Measurements from ENCODE around the gene FOSB. TPM values are rescaled to one million over a fixed set of nuclear protein-coding genes. Genes with fewer than 3 reads are reported as not detected.

FOSB gene
- total and polyA plus RNA-seq, 2 experiments from 2014 or later, result 8.3 to 11.9 TPM

DNA sequence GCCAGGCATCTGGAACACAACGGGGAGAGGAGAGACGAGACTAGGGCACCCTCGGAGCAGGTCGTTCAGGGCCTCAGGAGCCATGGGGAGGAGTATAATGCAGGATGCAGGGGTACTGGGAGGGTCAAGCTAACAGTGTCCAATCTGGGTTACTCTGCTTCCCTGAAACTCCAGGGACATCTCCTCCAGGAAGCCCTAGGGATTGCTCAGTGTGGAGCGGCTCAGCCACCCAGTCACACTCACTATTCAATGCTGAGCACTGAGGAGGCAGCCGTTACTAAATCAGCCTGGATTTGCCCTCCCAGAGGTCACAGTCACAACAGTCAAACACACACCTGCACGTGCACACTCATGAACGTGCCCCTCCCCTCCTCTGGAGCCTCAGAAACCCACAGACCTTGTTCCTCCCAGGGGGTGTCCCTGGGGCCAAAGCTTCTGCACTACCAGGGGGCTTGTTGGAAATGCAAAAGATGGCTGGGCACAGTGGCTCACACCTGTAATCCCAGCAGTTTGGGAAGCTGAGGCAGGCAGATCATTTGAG, 6.9 kb upstream of the FOSB start:
- Histone ChIP-seq H3K4me3 (no peak overlapping the region), H3F3A (ENCODE audit: insufficient read depth) (0 out of 2 replicates have a peak, but pooled peaks cover 11% of the 10 kb centered on the region), H3K79me2 (ENCODE audit: insufficient read depth) (no peaks in the 10 kb centered on the region), H3K9me2 (ENCODE audit: insufficient read depth) (no peaks in the 10 kb centered on the region), H3K9ac (no peak overlapping the region), H3K36me3 (ENCODE audit: low read depth) (no peaks in the 10 kb centered on the region), H3K4me1 (ENCODE audit: insufficient read depth) (peaks cover 5% of the 10 kb centered on the region), H3K4me2 (ENCODE audit: unreplicated experiment) (no peak overlapping the region), H3K27me3 (replicated peaks; ENCODE audit: insufficient read depth) (no peaks in the 10 kb centered on the region), H3K9me3 (ENCODE audit: low read depth) (no peaks in the 10 kb centered on the region), H4K20me1 (ENCODE audit: insufficient read depth) (no peaks in the 10 kb centered on the region), H3K27ac (no peak overlapping the region), H2AFZ (no peak overlapping the region)
- TF ChIP-seq EZH2 (IDR thresholded peaks at IDR 0.05; ENCODE audit: insufficient read depth, poor library complexity, severe bottlenecking), result no peak
- TF ChIP-seq EZH2phosphoT487 (IDR thresholded peaks at IDR 0.05; ENCODE audit: insufficient read depth, low read depth), result no peak
- DNase-seq, result no peak
- 48 to 50% methylated on average over 8 of the region's 8 CpGs for WGBS, 2 experiments (ENCODE audit: low coverage in 1 of 2, low lambda C conversion rate in 2 of 2, missing lambda C conversion rate in 2 of 2)
- in situ Hi-C loops (cut with MboI), result no loop called here

DNA sequence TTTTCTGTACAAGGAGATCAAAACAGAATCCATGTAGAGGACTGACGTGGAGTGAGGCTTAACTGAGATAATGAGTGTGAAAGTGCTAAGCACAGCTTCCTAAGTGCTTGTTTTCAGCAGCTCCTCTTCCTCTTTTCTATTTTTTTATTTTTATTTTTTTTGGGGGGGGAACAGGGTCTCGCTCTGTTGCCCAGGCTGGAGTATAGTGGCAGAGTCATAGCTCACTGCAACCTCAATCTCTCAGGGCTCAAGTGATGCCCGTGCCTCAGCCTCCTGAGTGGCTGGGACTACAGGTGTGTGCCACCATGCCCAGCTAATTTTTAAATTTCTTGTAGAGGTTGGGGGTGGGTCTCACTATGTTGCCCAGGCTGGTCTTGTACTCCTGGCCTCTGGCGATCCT, 5.6 kb upstream of the FOSB start:
- no peak overlapping the region for H3K4me2 ChIP-seq (ENCODE audit: unreplicated experiment)
- WGBS, 2 experiments (ENCODE audit: low coverage in 1 of 2, low lambda C conversion rate in 2 of 2, missing lambda C conversion rate in 2 of 2), result 77 to 81% methylated on average over 3 to 4 of the region's 4 CpGs
- H3K9me3 ChIP-seq (ENCODE audit: low read depth), result no peaks in the 10 kb centered on the region
- no peaks in the 10 kb centered on the region for H3K36me3 ChIP-seq (ENCODE audit: low read depth)
- H3K9ac ChIP-seq, result no peak overlapping the region
- 0 out of 2 replicates have a peak, but pooled peaks cover 2% of the 10 kb centered on the region for H3F3A ChIP-seq (ENCODE audit: insufficient read depth)
- H3K79me2 ChIP-seq (ENCODE audit: insufficient read depth), result no peaks in the 10 kb centered on the region
- H3K9me2 ChIP-seq (ENCODE audit: insufficient read depth), result no peaks in the 10 kb centered on the region
- in situ Hi-C loops (cut with MboI), result no loop called here
- H3K4me1 ChIP-seq (ENCODE audit: insufficient read depth), result no peaks in the 10 kb centered on the region
- no peak overlapping the region for H3K4me3 ChIP-seq
- no peaks in the 10 kb centered on the region for H4K20me1 ChIP-seq (ENCODE audit: insufficient read depth)
- TF ChIP-seq EZH2 (IDR thresholded peaks at IDR 0.05; ENCODE audit: insufficient read depth, poor library complexity, severe bottlenecking) (no peak), EZH2phosphoT487 (IDR thresholded peaks at IDR 0.05; ENCODE audit: insufficient read depth, low read depth) (no peak)
- no peak overlapping the region for H2AFZ ChIP-seq
- H3K27ac ChIP-seq, result no peak overlapping the region
- no peaks in the 10 kb centered on the region for H3K27me3 ChIP-seq (replicated peaks; ENCODE audit: insufficient read depth)
- no peak for DNase-seq

DNA sequence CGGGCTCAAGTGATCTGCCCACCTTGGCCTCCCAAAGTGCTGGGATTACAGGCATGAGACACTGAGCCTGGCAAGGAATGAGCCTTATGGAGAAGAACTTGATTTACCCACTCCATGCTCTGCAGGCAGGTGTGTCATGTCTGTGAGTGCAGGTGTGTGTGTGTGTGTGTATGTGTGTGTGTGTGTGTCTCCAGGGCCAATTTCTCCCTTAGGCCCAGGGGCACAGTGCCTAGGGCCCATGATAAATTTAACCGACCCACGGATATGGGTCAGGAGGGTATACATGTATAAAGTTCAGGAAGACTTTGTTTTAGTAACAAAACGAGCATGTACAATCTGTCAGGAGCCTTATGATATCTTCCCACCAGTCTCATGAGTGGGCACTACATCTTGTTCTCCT, 4.6 kb upstream of the FOSB start:
- no peak overlapping the region for H3K27ac ChIP-seq
- H4K20me1 ChIP-seq (ENCODE audit: insufficient read depth), result no peaks in the 10 kb centered on the region
- H3K36me3 ChIP-seq (ENCODE audit: low read depth), result no peaks in the 10 kb centered on the region
- in situ Hi-C loops (cut with MboI), result no loop called here
- no peak overlapping the region for H3K9ac ChIP-seq
- H3K4me3 ChIP-seq, result no peak overlapping the region
- peaks cover 3% of the 10 kb centered on the region; the same call in 1 of the 2 replicates for H3K79me2 ChIP-seq (ENCODE audit: insufficient read depth)
- H3K4me1 ChIP-seq (ENCODE audit: insufficient read depth), result no peaks in the 10 kb centered on the region
- H3K9me3 ChIP-seq (ENCODE audit: low read depth), result no peaks in the 10 kb centered on the region
- H2AFZ ChIP-seq, result no peak overlapping the region
- H3F3A ChIP-seq (ENCODE audit: insufficient read depth), result no peaks in the 10 kb centered on the region; the same call in 1 of the 2 replicates
- DNase-seq, result no peak
- no peak for TF ChIP-seq EZH2phosphoT487 (IDR thresholded peaks at IDR 0.05; ENCODE audit: insufficient read depth, low read depth)
- TF ChIP-seq EZH2 (IDR thresholded peaks at IDR 0.05; ENCODE audit: insufficient read depth, poor library complexity, severe bottlenecking), result no peak
- 90 to 96% methylated on average over 4 of the region's 4 CpGs for WGBS, 2 experiments (ENCODE audit: low coverage in 1 of 2, low lambda C conversion rate in 2 of 2, missing lambda C conversion rate in 2 of 2)
- H3K9me2 ChIP-seq (ENCODE audit: insufficient read depth), result no peaks in the 10 kb centered on the region
- no peaks in the 10 kb centered on the region for H3K27me3 ChIP-seq (replicated peaks; ENCODE audit: insufficient read depth)
- no peak overlapping the region for H3K4me2 ChIP-seq (ENCODE audit: unreplicated experiment)

GRCh38 chr19:45464274-45464673, 3.5 kb upstream of the FOSB start:
- in situ Hi-C loops (cut with MboI), result no loop called here
- no peaks in the 10 kb centered on the region for H3K27me3 ChIP-seq (replicated peaks; ENCODE audit: insufficient read depth)
- DNase-seq, result no peak
- TF ChIP-seq EZH2 (IDR thresholded peaks at IDR 0.05; ENCODE audit: insufficient read depth, poor library complexity, severe bottlenecking) (no peak), EZH2phosphoT487 (IDR thresholded peaks at IDR 0.05; ENCODE audit: insufficient read depth, low read depth) (no peak)
- no peaks in the 10 kb centered on the region for H3K9me3 ChIP-seq (ENCODE audit: low read depth)
- H3K4me1 ChIP-seq (ENCODE audit: insufficient read depth), result no peaks in the 10 kb centered on the region
- no peaks in the 10 kb centered on the region for H3K36me3 ChIP-seq (ENCODE audit: low read depth)
- H3K9ac ChIP-seq, result no peak overlapping the region
- H3K4me2 ChIP-seq (ENCODE audit: unreplicated experiment), result no peak overlapping the region
- no peak overlapping the region for H2AFZ ChIP-seq
- H3F3A ChIP-seq (ENCODE audit: insufficient read depth), result no peaks in the 10 kb centered on the region; the same call in 1 of the 2 replicates
- no peak overlapping the region for H3K27ac ChIP-seq
- 96 to 98% methylated on average over 2 of the region's 2 CpGs for WGBS, 2 experiments (ENCODE audit: low coverage in 1 of 2, low lambda C conversion rate in 2 of 2, missing lambda C conversion rate in 2 of 2)
- H3K9me2 ChIP-seq (ENCODE audit: insufficient read depth), result no peaks in the 10 kb centered on the region
- no peaks in the 10 kb centered on the region for H4K20me1 ChIP-seq (ENCODE audit: insufficient read depth)
- H3K79me2 ChIP-seq (ENCODE audit: insufficient read depth), result peaks cover 8% of the 10 kb centered on the region; the same call in 1 of the 2 replicates
- no peak overlapping the region for H3K4me3 ChIP-seq
